Measurements from ENCODE around the gene HHATL.

The HHATL gene

GRCh38 chr3:42741796-42742195 lies 39.2 kb upstream of the HHATL start:
- H3K27ac ChIP-seq, result no peak overlapping the region
- TF ChIP-seq CTCF (conservative IDR thresholded peaks at IDR 0.05), result no peak

- no peak overlapping the region for H3K27ac ChIP-seq
- TF ChIP-seq CTCF (conservative IDR thresholded peaks at IDR 0.05), result no peak
Observed at GRCh38 chr3:42739401-42740158, 37.0 kb upstream of the HHATL start.

GRCh38 chr3:42736531-42736930 lies 33.9 kb upstream of the HHATL start:
- H3K27ac ChIP-seq, result no peak overlapping the region
- TF ChIP-seq CTCF (conservative IDR thresholded peaks at IDR 0.05), result no peak

GRCh38 chr3:42736081-42736480 lies 33.5 kb upstream of the HHATL start:
- TF ChIP-seq CTCF (conservative IDR thresholded peaks at IDR 0.05), result no peak
- H3K27ac ChIP-seq, result no peak overlapping the region

- no peak overlapping the region for H3K27ac ChIP-seq
- TF ChIP-seq CTCF (conservative IDR thresholded peaks at IDR 0.05), result no peak
Observed at GRCh38 chr3:42735615-42736014, 33.0 kb upstream of the HHATL start.

GRCh38 chr3:42735019-42735418 lies 32.4 kb upstream of the HHATL start:
- H3K27ac ChIP-seq, result no peak overlapping the region
- no peak for TF ChIP-seq CTCF (conservative IDR thresholded peaks at IDR 0.05)

- H3K27ac ChIP-seq, result no peak overlapping the region
- no peak for TF ChIP-seq CTCF (conservative IDR thresholded peaks at IDR 0.05)
Observed at GRCh38 chr3:42734263-42734860, 31.8 kb upstream of the HHATL start.
